K562 (cell line): Measurements from ENCODE around the gene C7orf25. TPM values are rescaled to one million over a fixed set of nuclear protein-coding genes. Genes with fewer than 3 reads are reported as not detected.

Experiments used
- CTCF ChIP-seq, 3 experiments: IDR thresholded peaks in 2 of 3; conservative IDR thresholded peaks in 1 of 3; 2 replicates each; pipeline ENCODE4 v1.5.1; 2011 to 2012; ENCODE audit warnings: low read length in 3 of 3, mild to moderate bottlenecking in 3 of 3, control low read depth in 2 of 3, improper control_type of control experiment in 1 of 3, inconsistent platforms in 1 of 3, low read depth in 1 of 3, mixed read lengths in 1 of 3, moderate library complexity in 1 of 3; ENCODE audit not compliant: insufficient read depth in 2 of 3
- DLX4 ChIP-seq: fragments of 250-450 bp; sonication (Bioruptor Pico); IDR thresholded peaks from 2 replicates; pipeline ENCODE4 v1.6.1; 2021; ENCODE audit warnings: mild to moderate bottlenecking
- HOMEZ ChIP-seq: fragments of 250-450 bp; sonication (Bioruptor Pico); IDR thresholded peaks from 2 replicates; pipeline ENCODE4 v1.4.0; 2020; ENCODE audit warnings: mild to moderate bottlenecking, moderate library complexity
- MEIS2 ChIP-seq: fragments of 450-650 bp; IDR thresholded peaks from 2 replicates; pipeline ENCODE4 v1.6.1; 2014; ENCODE audit warnings: mild to moderate bottlenecking; ENCODE audit not compliant: partially characterized antibody
- RBM14 ChIP-seq: fragments of 200-400 bp; formaldehyde crosslinking; IDR thresholded peaks from 2 replicates; pipeline ENCODE4 v1.6.1; 2018; ENCODE audit warnings: low read depth, mild to moderate bottlenecking, low read length, moderate library complexity, borderline replicate concordance; ENCODE audit not compliant: insufficient read depth
- ZBTB40 ChIP-seq, 2 experiments: fragments of 450-650 bp in 1 of 2; sonication (generic) in 1 of 2; formaldehyde crosslinking in 1 of 2; IDR thresholded peaks; 2 replicates each; pipeline versions ENCODE4 v1.7.1 to v1.9.0; 2016 to 2022; ENCODE audit warnings: inconsistent platforms in 1 of 2, mild to moderate bottlenecking in 1 of 2, missing genetic modification reagents in 1 of 2
- ZBTB5 ChIP-seq: fragments of 450-650 bp; IDR thresholded peaks from 2 replicates; pipeline ENCODE4 v1.6.1; 2017; ENCODE audit warnings: antibody characterized with exemption
- polyA plus RNA-seq, 8 experiments: library from polyadenylated mRNA; depleted of rRNA in 4 of 8; stranded (reverse) in 5 of 8; unstranded in 3 of 8; fragments of >200 nt; fragmentation: Nextera tagmentation in 2 of 8; fragmentation: Illumina TruSeq in 1 of 8; extraction: Ambion mirVana in 2 of 8; extraction: Trizol in 1 of 8; gene quantifications; 2 replicates each; pipeline versions ENCODE4 v1.2.1 to v1.2.3, GENCODE V29; 2011 to 2014; ENCODE audit warnings: inconsistent platforms in 1 of 8, missing spikeins in 1 of 8
- total RNA-seq, 7 experiments: library from RNA; depleted of rRNA in 6 of 7; stranded (reverse); fragments of >200 nt in 6 of 7; fragmentation: Illumina TruSeq in 2 of 7; extraction: Trizol in 2 of 7; gene quantifications; 2 replicates each; pipeline versions ENCODE4 v1.2.1 to v1.2.3, GENCODE V29; 2011 to 2021; ENCODE audit warnings: low replicate concordance in 1 of 7

C7orf25 gene
- total and polyA plus RNA-seq, 9 of the 15 experiments (the other 6 are each of a cell fraction or from before 2014, with no cell fraction given), result 1.2 to 4.7 (median 1.9) TPM

GRCh38 chr7:42926204-42926603 is 14.3 kb upstream of the C7orf25 start (continued):
- TF ChIP-seq ZBTB40 (IDR thresholded peaks at IDR 0.05), result no peak
- TF ChIP-seq ZBTB40 (CRISPR knock-in tag; IDR thresholded peaks at IDR 0.05), result no peak
- no peak for TF ChIP-seq MEIS2
- TF ChIP-seq ZBTB5, result no peak
- TF ChIP-seq HOMEZ (CRISPR knock-in tag), result no peak
- TF ChIP-seq RBM14, result no peak
- no peak for TF ChIP-seq CTCF (IDR thresholded peaks at IDR 0.05 in 2 of 3, conservative IDR thresholded peaks at IDR 0.05 in 1 of 3; ENCODE audit: insufficient read depth in 2 of 3, low read depth in 1 of 3, low read length in 3 of 3)
- no peak for TF ChIP-seq DLX4 (CRISPR knock-in tag)
